ENCODE results near the gene HOXB3.

Gene HOXB3

GRCh38 chr17:48611681-48612455 is 21.8 kb upstream of the HOXB3 start:
- DNase-seq: peak; percentile 94

GRCh38 chr17:48611213-48611612 is 21.2 kb upstream of the HOXB3 start:
- DNase-seq: no peak

- DNase-seq: no peak
Observed at GRCh38 chr17:48610282-48611211, 20.5 kb upstream of the HOXB3 start, which contains the start of gene HOXB7. TSS of gene HOXB7 (minus strand) at chr17:48611017. CDS start at chr17:48610918, 99 bp downstream.

GRCh38 chr17:48609759-48610281 is 19.8 kb upstream of the HOXB3 start:
- DNase-seq: no peak

- DNase-seq: no peak
Observed at GRCh38 chr17:48609033-48609432, 19.0 kb upstream of the HOXB3 start.

- no peak for DNase-seq
Observed at GRCh38 chr17:48608494-48608834, 18.4 kb upstream of the HOXB3 start.

GRCh38 chr17:48606892-48607614 is 17.0 kb upstream of the HOXB3 start:
- DNase-seq: no peak

GRCh38 chr17:48605991-48606891 is 16.2 kb upstream of the HOXB3 start:
- no peak for DNase-seq

- DNase-seq: no peak
Observed at GRCh38 chr17:48605409-48605919, 15.4 kb upstream of the HOXB3 start.

GRCh38 chr17:48604770-48605329 is 14.8 kb upstream of the HOXB3 start, which contains the start of gene HOXB6:
TSS of gene HOXB6 (minus strand) at chr17:48604986. CDS start at chr17:48598150, 6,836 bp downstream.
- no peak for DNase-seq

- no peak for DNase-seq
Observed at GRCh38 chr17:48603959-48604769, 14.1 kb upstream of the HOXB3 start.

GRCh38 chr17:48601539-48602425 is 11.7 kb upstream of the HOXB3 start:
- no peak for DNase-seq

GRCh38 chr17:48601207-48601538 is 11.1 kb upstream of the HOXB3 start:
- DNase-seq: no peak

- DNase-seq: no peak
Observed at GRCh38 chr17:48600244-48601098, 10.4 kb upstream of the HOXB3 start.

- no peak for DNase-seq
Observed at GRCh38 chr17:48599354-48599753, 9.3 kb upstream of the HOXB3 start.

- DNase-seq: no peak
Observed at GRCh38 chr17:48598736-48599135, 8.7 kb upstream of the HOXB3 start.

- DNase-seq: no peak
Observed at GRCh38 chr17:48597778-48598631, 8.0 kb upstream of the HOXB3 start.

GRCh38 chr17:48597528-48597777 is 7.4 kb upstream of the HOXB3 start:
- DNase-seq: no peak
